ENCODE data around the gene ASTN1. TPM values are rescaled to one million over a fixed set of nuclear protein-coding genes. Genes with fewer than 3 reads are reported as not detected.

ASTN1 gene
- total RNA-seq, 1 experiment from 2014 or later, result 0.42 TPM

GRCh38 chr1:176899321-176899720, 265.2 kb downstream of the ASTN1 start:
- POLR2A ChIA-PET, result interaction anchor here (0.6 kb wide), 1 partner anchor 801 kb away, joined by 3 read pairs; no protein-coding TSS in a partner anchor
- Histone ChIP-seq H3K27me3 (ENCODE audit: insufficient read depth, low read length) (peaks cover 33% of the 10 kb centered on the region), H3K4me2 (ENCODE audit: low read length) (no peak overlapping the region), H3K9ac (ENCODE audit: low read length) (no peak overlapping the region), H3K4me3 (replicated peaks in 1 of 2; ENCODE audit: low read depth in 1 of 2, low read length in 2 of 2) (no peak overlapping the region), H3K79me2 (ENCODE audit: insufficient read depth, low read length) (no peaks in the 10 kb centered on the region), H3K9me3 (ENCODE audit: control insufficient read depth in 1 of 2, insufficient read depth in 1 of 2, low read depth in 1 of 2, low read length in 2 of 2) (no peaks in the 10 kb centered on the region), H3K27ac (ENCODE audit: low read depth, low read length) (no peak overlapping the region), H3K36me3 (ENCODE audit: control insufficient read depth in 1 of 2, insufficient read depth in 2 of 2, low read length in 2 of 2) (no peaks in the 10 kb centered on the region), H2AFZ (ENCODE audit: low read depth, low read length, poor library complexity, severe bottlenecking) (no peak overlapping the region), H3K4me1 (ENCODE audit: control insufficient read depth in 1 of 2, insufficient read depth in 2 of 2, low read length in 2 of 2) (no peaks in the 10 kb centered on the region), H3K9me2 (ENCODE audit: insufficient read depth) (no peaks in the 10 kb centered on the region), H4K20me1 (ENCODE audit: insufficient read depth) (no peaks in the 10 kb centered on the region)
- intact Hi-C loops (cut with micrococcal nuclease), result no loop called here
- BruUV-seq (replicated peaks), result no TSS peak
- TF ChIP-seq SP1 (IDR thresholded peaks at IDR 0.05; ENCODE audit: low read depth) (no peak), ZBTB33 (IDR thresholded peaks at IDR 0.05; ENCODE audit: extremely low read depth, insufficient replicate concordance, low read length) (no peak), FOSL1 (IDR thresholded peaks at IDR 0.05; ENCODE audit: low read depth) (no peak), SIN3A (IDR thresholded peaks at IDR 0.05; ENCODE audit: low read depth) (no peak), CBX3 (IDR thresholded peaks at IDR 0.05; ENCODE audit: low read depth) (no peak), RAD21 (IDR thresholded peaks at IDR 0.05; ENCODE audit: low read depth) (no peak), TCF7L2 (IDR thresholded peaks at IDR 0.05; ENCODE audit: borderline replicate concordance, extremely low read depth, insufficient read depth, insufficient read length) (no peak), ELF1 (IDR thresholded peaks at IDR 0.05; ENCODE audit: borderline replicate concordance, low read depth) (no peak), SRF (IDR thresholded peaks at IDR 0.05; ENCODE audit: low read depth) (no peak), EZH2 (IDR thresholded peaks at IDR 0.05) (no peak), CEBPB (IDR thresholded peaks at IDR 0.05; ENCODE audit: low read depth) (no peak), EGR1 (IDR thresholded peaks at IDR 0.05; ENCODE audit: low read depth) (no peak), EZH2phosphoT487 (IDR thresholded peaks at IDR 0.05; ENCODE audit: borderline replicate concordance) (no peak), ZFX (IDR thresholded peaks at IDR 0.05) (no peak), JUND (IDR thresholded peaks at IDR 0.05) (no peak), ZNF274 (IDR thresholded peaks at IDR 0.05; ENCODE audit: low read depth, low read length) (no peak)
- TF ChIP-seq, protein P1, sequence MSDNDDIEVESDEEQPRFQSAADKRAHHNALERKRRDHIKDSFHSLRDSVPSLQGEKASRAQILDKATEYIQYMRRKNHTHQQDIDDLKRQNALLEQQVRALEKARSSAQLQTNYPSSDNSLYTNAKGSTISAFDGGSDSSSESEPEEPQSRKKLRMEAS (IDR thresholded peaks at IDR 0.05), result no peak
- RAD21 ChIA-PET (ENCODE audit: low non-redundant PET in 1 of 2, low total read pairs in 2 of 2, uncharacterized antibody in 2 of 2, unreplicated experiment in 2 of 2), result no interaction called here
- CTCF ChIA-PET, result interaction anchor here (2.0 kb wide), 1 partner anchor 13 kb away, joined by 4 read pairs; no protein-coding TSS in a partner anchor
- DNase-seq (ENCODE audit: low read depth, low spot score) (no peak), ATAC-seq (no peak)

All from HCT116 (cell line).